Measurements from ENCODE around the gene CCDC116. TPM values are rescaled to one million over a fixed set of nuclear protein-coding genes. Genes with fewer than 3 reads are reported as not detected.

Gene CCDC116
- total RNA-seq = under 1 TPM; 0.22 to 0.51 TPM

- H3K4me3 Mint-ChIP-seq = peak within 1 kb of the TSS in 1 of 2 donors; percentile 10
- ATAC-seq (replicated peaks in 1 of 2) = peak; percentile 8 to 52
- H3K27me3 Mint-ChIP-seq (ENCODE audit: low read depth) = no peaks in the 10 kb centered on the region
- H3K9me3 Mint-ChIP-seq = no peaks in the 10 kb centered on the region
- H3K27ac Mint-ChIP-seq = no peak within 1 kb of the TSS
- DNase-seq = peak; percentile 65 to 76
- H3K36me3 Mint-ChIP-seq (ENCODE audit: insufficient read depth in 2 of 2) = peaks cover 2 to 12% of the 10 kb centered on the region in 2 donors
- H3K4me1 Mint-ChIP-seq (ENCODE audit: low read depth) = peaks cover 37% of the 10 kb centered on the region
These were observed at the start of gene CCDC116 for GRCh38 chr22:21632237-21632895. Gene CCDC116, plus strand, starts transcription at chr22:21632760. Its CDS starts 422 bp downstream, at chr22:21633182.

- peaks cover 48% of the 10 kb centered on the region for H3K4me1 Mint-ChIP-seq (ENCODE audit: low read depth)
- H3K36me3 Mint-ChIP-seq (ENCODE audit: insufficient read depth in 2 of 2) = peaks cover 2% of the 10 kb centered on the region in 2 donors
- ATAC-seq (replicated peaks in 1 of 2) = peak; percentile 5 to 46
- H3K4me3 Mint-ChIP-seq = peak overlapping the region; percentile 6 to 31
- H3K9me3 Mint-ChIP-seq = no peaks in the 10 kb centered on the region
- DNase-seq = no peak
- H3K27ac Mint-ChIP-seq = peak overlapping the region; percentile 55
- H3K27me3 Mint-ChIP-seq (ENCODE audit: low read depth) = no peaks in the 10 kb centered on the region
These were observed 49.5 kb upstream of the CCDC116 start for GRCh38 chr22:21582801-21583740.

GRCh38 chr22:21585389-21585788 lies 47.2 kb upstream of the CCDC116 start:
- Mint-ChIP-seq H3K27ac (no peak overlapping the region), H3K4me3 (no peak overlapping the region), H3K4me1 (ENCODE audit: low read depth) (peaks cover 62% of the 10 kb centered on the region)

GRCh38 chr22:21587803-21588611 lies 44.6 kb upstream of the CCDC116 start:
- Mint-ChIP-seq H3K4me3 (peak overlapping the region; percentile 44 to 58), H3K27ac (peak overlapping the region; percentile 4), H3K9me3 (no peaks in the 10 kb centered on the region), H3K27me3 (ENCODE audit: low read depth) (no peaks in the 10 kb centered on the region), H3K36me3 (ENCODE audit: insufficient read depth in 2 of 2) (peaks cover 0 to 1% of the 10 kb centered on the region in 2 donors), H3K4me1 (ENCODE audit: low read depth) (peaks cover 62% of the 10 kb centered on the region)
- ATAC-seq (replicated peaks in 1 of 2) (peak; percentile 97), DNase-seq (peak; percentile 61 to 71)

More at GRCh38 chr22:21585389-21585788, 47.2 kb upstream of the CCDC116 start:
- Mint-ChIP-seq H3K27me3 (ENCODE audit: low read depth) (no peaks in the 10 kb centered on the region), H3K36me3 (ENCODE audit: insufficient read depth in 2 of 2) (peaks cover 0 to 1% of the 10 kb centered on the region in 2 donors), H3K9me3 (no peaks in the 10 kb centered on the region)
- no peak for DNase-seq
- no peak for ATAC-seq (replicated peaks in 1 of 2)

- ATAC-seq (replicated peaks in 1 of 2) (no peak), DNase-seq (no peak)
- H3K4me1 Mint-ChIP-seq (ENCODE audit: low read depth) = peaks cover 69% of the 10 kb centered on the region
- peaks cover 8 to 15% of the 10 kb centered on the region in 2 donors for H3K36me3 Mint-ChIP-seq (ENCODE audit: insufficient read depth in 2 of 2)
- H3K9me3 Mint-ChIP-seq = no peaks in the 10 kb centered on the region
- H3K27me3 Mint-ChIP-seq (ENCODE audit: low read depth) = no peaks in the 10 kb centered on the region
- peak overlapping the region; percentile 8 to 50 for H3K4me3 Mint-ChIP-seq
- H3K27ac Mint-ChIP-seq = peak overlapping the region; percentile 45
These were observed 43.2 kb upstream of the CCDC116 start for GRCh38 chr22:21589396-21589795.

GRCh38 chr22:21590809-21591641 lies 41.5 kb upstream of the CCDC116 start:
- H3K9me3 Mint-ChIP-seq = no peaks in the 10 kb centered on the region
- H3K27ac Mint-ChIP-seq = no peak overlapping the region
- peaks cover 11 to 28% of the 10 kb centered on the region in 2 donors for H3K36me3 Mint-ChIP-seq (ENCODE audit: insufficient read depth in 2 of 2)
- no peak for DNase-seq
- no peak overlapping the region for H3K4me3 Mint-ChIP-seq
- no peak for ATAC-seq (replicated peaks in 1 of 2)
- H3K4me1 Mint-ChIP-seq (ENCODE audit: low read depth) = peaks cover 62% of the 10 kb centered on the region
- no peaks in the 10 kb centered on the region for H3K27me3 Mint-ChIP-seq (ENCODE audit: low read depth)

GRCh38 chr22:21591695-21592094 lies 40.9 kb upstream of the CCDC116 start:
- H3K4me1 Mint-ChIP-seq (ENCODE audit: low read depth) = peaks cover 62% of the 10 kb centered on the region

GRCh38 chr22:21592422-21592821 lies 40.1 kb upstream of the CCDC116 start:
- H3K27ac Mint-ChIP-seq = no peak overlapping the region

More at GRCh38 chr22:21591695-21592094, 40.9 kb upstream of the CCDC116 start:
- Mint-ChIP-seq H3K9me3 (no peaks in the 10 kb centered on the region), H3K27me3 (ENCODE audit: low read depth) (no peaks in the 10 kb centered on the region), H3K36me3 (ENCODE audit: insufficient read depth in 2 of 2) (peaks cover 11 to 31% of the 10 kb centered on the region in 2 donors), H3K27ac (peak overlapping the region; percentile 15), H3K4me3 (no peak overlapping the region)
- ATAC-seq (replicated peaks in 1 of 2) (no peak), DNase-seq (no peak)

GRCh38 chr22:21593406-21594232 lies 38.9 kb upstream of the CCDC116 start:
- ATAC-seq (replicated peaks in 1 of 2) = no peak
- H3K4me1 Mint-ChIP-seq (ENCODE audit: low read depth) = peaks cover 50% of the 10 kb centered on the region

More at GRCh38 chr22:21592422-21592821, 40.1 kb upstream of the CCDC116 start:
- Mint-ChIP-seq H3K36me3 (ENCODE audit: insufficient read depth in 2 of 2) (peaks cover 11 to 33% of the 10 kb centered on the region in 2 donors), H3K4me3 (no peak overlapping the region), H3K9me3 (no peaks in the 10 kb centered on the region), H3K27me3 (ENCODE audit: low read depth) (no peaks in the 10 kb centered on the region), H3K4me1 (ENCODE audit: low read depth) (peaks cover 56% of the 10 kb centered on the region)
- no peak for DNase-seq
- no peak for ATAC-seq (replicated peaks in 1 of 2)

GRCh38 chr22:21594865-21595452 lies 37.6 kb upstream of the CCDC116 start:
- Mint-ChIP-seq H3K4me3 (no peak overlapping the region), H3K9me3 (no peaks in the 10 kb centered on the region), H3K27me3 (ENCODE audit: low read depth) (no peaks in the 10 kb centered on the region), H3K36me3 (ENCODE audit: insufficient read depth in 2 of 2) (peaks cover 16 to 42% of the 10 kb centered on the region in 2 donors), H3K4me1 (ENCODE audit: low read depth) (peaks cover 50% of the 10 kb centered on the region), H3K27ac (no peak overlapping the region)
- DNase-seq (no peak), ATAC-seq (replicated peaks in 1 of 2) (peak in 1 of 2 donors; percentile 15)

More at GRCh38 chr22:21593406-21594232, 38.9 kb upstream of the CCDC116 start:
- Mint-ChIP-seq H3K9me3 (no peaks in the 10 kb centered on the region), H3K27ac (no peak overlapping the region), H3K36me3 (ENCODE audit: insufficient read depth in 2 of 2) (peaks cover 11 to 37% of the 10 kb centered on the region in 2 donors), H3K27me3 (ENCODE audit: low read depth) (no peaks in the 10 kb centered on the region), H3K4me3 (no peak overlapping the region)
- no peak for DNase-seq
